ENCODE results near the gene POLR1G.

POLR1G gene

GRCh38 chr19:45414468-45414867, 8.0 kb downstream of the POLR1G start:
- H3F3A ChIP-seq (ENCODE audit: insufficient read depth, low read length), result peaks cover 7% of the 10 kb centered on the region; the same call in 1 of the 2 replicates
- H3K4me2 ChIP-seq (ENCODE audit: low read depth, low read length), result no peak overlapping the region
- peaks cover 8% of the 10 kb centered on the region for H3K4me1 ChIP-seq (ENCODE audit: low read length)
- H3K4me3 ChIP-seq (ENCODE audit: low read length), result no peak overlapping the region
- no peak overlapping the region for H3K27ac ChIP-seq (ENCODE audit: low read length)
- no peaks in the 10 kb centered on the region for H3K36me3 ChIP-seq (replicated peaks; ENCODE audit: insufficient read depth, low read length)
- H3K27me3 ChIP-seq (replicated peaks; ENCODE audit: insufficient read depth, low read length), result no peaks in the 10 kb centered on the region
- no peak for DNase-seq
- no peaks in the 10 kb centered on the region for H3K9me2 ChIP-seq (replicated peaks; ENCODE audit: insufficient read depth, low read length)
- no peak overlapping the region for H2AFZ ChIP-seq (ENCODE audit: low read length)
- H3K79me2 ChIP-seq (ENCODE audit: low read length), result 0 out of 2 replicates have a peak, but pooled peaks cover 4% of the 10 kb centered on the region
- H3K9me3 ChIP-seq (replicated peaks; ENCODE audit: insufficient read depth, low read length), result no peaks in the 10 kb centered on the region
- TF ChIP-seq EZH2phosphoT487 (IDR thresholded peaks at IDR 0.05; ENCODE audit: low read length) (no peak), EZH2 (optimal IDR thresholded peaks at IDR 0.05; ENCODE audit: low read depth, low read length) (no peak), CTCF (IDR thresholded peaks at IDR 0.05; ENCODE audit: low read length) (no peak)
- no peak overlapping the region for H3K9ac ChIP-seq (ENCODE audit: low read length)
- no peaks in the 10 kb centered on the region for H4K20me1 ChIP-seq (ENCODE audit: insufficient read depth, low read length)

GRCh38 chr19:45417151-45417550, 10.7 kb downstream of the POLR1G start:
- no peaks in the 10 kb centered on the region for H3K9me3 ChIP-seq (replicated peaks; ENCODE audit: insufficient read depth, low read length)
- H3K4me2 ChIP-seq (ENCODE audit: low read depth, low read length), result no peak overlapping the region
- H3K9ac ChIP-seq (ENCODE audit: low read length), result no peak overlapping the region
- H3F3A ChIP-seq (ENCODE audit: insufficient read depth, low read length), result peaks cover 11% of the 10 kb centered on the region; the same call in 1 of the 2 replicates
- TF ChIP-seq CTCF (IDR thresholded peaks at IDR 0.05; ENCODE audit: low read length) (no peak), EZH2phosphoT487 (IDR thresholded peaks at IDR 0.05; ENCODE audit: low read length) (no peak), EZH2 (optimal IDR thresholded peaks at IDR 0.05; ENCODE audit: low read depth, low read length) (no peak)
- no peak for DNase-seq
- no peaks in the 10 kb centered on the region for H3K27me3 ChIP-seq (replicated peaks; ENCODE audit: insufficient read depth, low read length)
- H3K4me1 ChIP-seq (ENCODE audit: low read length), result peaks cover 16% of the 10 kb centered on the region
- H3K27ac ChIP-seq (ENCODE audit: low read length), result no peak overlapping the region
- no peaks in the 10 kb centered on the region for H4K20me1 ChIP-seq (ENCODE audit: insufficient read depth, low read length)
- H3K4me3 ChIP-seq (ENCODE audit: low read length), result no peak overlapping the region
- H3K9me2 ChIP-seq (replicated peaks; ENCODE audit: insufficient read depth, low read length), result no peaks in the 10 kb centered on the region
- peaks cover 7% of the 10 kb centered on the region; the same call in 1 of the 2 replicates for H3K79me2 ChIP-seq (ENCODE audit: low read length)
- H3K36me3 ChIP-seq (replicated peaks; ENCODE audit: insufficient read depth, low read length), result no peaks in the 10 kb centered on the region
- H2AFZ ChIP-seq (ENCODE audit: low read length), result no peak overlapping the region

GRCh38 chr19:45418802-45419201, 12.4 kb downstream of the POLR1G start:
- Histone ChIP-seq H3K27ac (ENCODE audit: low read length) (peak overlapping the region; percentile 65; the same call in 1 of the 2 replicates), H3K9ac (ENCODE audit: low read length) (peak overlapping the region; percentile 27; the same call in 1 of the 2 replicates)

GRCh38 chr19:45419396-45419795, 13.0 kb downstream of the POLR1G start:
- peak overlapping the region; percentile 44; the same call in 1 of the 2 replicates for H3K4me3 ChIP-seq (ENCODE audit: low read length)
- H4K20me1 ChIP-seq (ENCODE audit: insufficient read depth, low read length), result no peaks in the 10 kb centered on the region
- H3K4me1 ChIP-seq (ENCODE audit: low read length), result peaks cover 16% of the 10 kb centered on the region
- H3F3A ChIP-seq (ENCODE audit: insufficient read depth, low read length), result peaks cover 25% of the 10 kb centered on the region
- peak overlapping the region; percentile 80 for H3K4me2 ChIP-seq (ENCODE audit: low read depth, low read length)
- H3K27me3 ChIP-seq (replicated peaks; ENCODE audit: insufficient read depth, low read length), result no peaks in the 10 kb centered on the region
- peak overlapping the region; percentile 52; the same call in 1 of the 2 replicates for H2AFZ ChIP-seq (ENCODE audit: low read length)
- no peaks in the 10 kb centered on the region for H3K36me3 ChIP-seq (replicated peaks; ENCODE audit: insufficient read depth, low read length)
- H3K9me3 ChIP-seq (replicated peaks; ENCODE audit: insufficient read depth, low read length), result no peaks in the 10 kb centered on the region
- TF ChIP-seq EZH2phosphoT487 (IDR thresholded peaks at IDR 0.05; ENCODE audit: low read length), result no peak
- H3K9ac ChIP-seq (ENCODE audit: low read length), result peak overlapping the region; percentile 27; the same call in 1 of the 2 replicates
- peak overlapping the region; percentile 65; the same call in 1 of the 2 replicates for H3K27ac ChIP-seq (ENCODE audit: low read length)
- peak; percentile 75 for DNase-seq
- peaks cover 16% of the 10 kb centered on the region for H3K79me2 ChIP-seq (ENCODE audit: low read length)
- H3K9me2 ChIP-seq (replicated peaks; ENCODE audit: insufficient read depth, low read length), result no peaks in the 10 kb centered on the region

More at GRCh38 chr19:45418802-45419201, 12.4 kb downstream of the POLR1G start:
- peak overlapping the region; percentile 44; the same call in 1 of the 2 replicates for H3K4me3 ChIP-seq (ENCODE audit: low read length)
- H2AFZ ChIP-seq (ENCODE audit: low read length), result no peak overlapping the region
- H3K27me3 ChIP-seq (replicated peaks; ENCODE audit: insufficient read depth, low read length), result no peaks in the 10 kb centered on the region
- peaks cover 16% of the 10 kb centered on the region for H3K4me1 ChIP-seq (ENCODE audit: low read length)
- no peak for TF ChIP-seq EZH2 (optimal IDR thresholded peaks at IDR 0.05; ENCODE audit: low read depth, low read length)
- H3F3A ChIP-seq (ENCODE audit: insufficient read depth, low read length), result peaks cover 19% of the 10 kb centered on the region
- H3K9me3 ChIP-seq (replicated peaks; ENCODE audit: insufficient read depth, low read length), result no peaks in the 10 kb centered on the region
- DNase-seq, result no peak
- H3K9me2 ChIP-seq (replicated peaks; ENCODE audit: insufficient read depth, low read length), result no peaks in the 10 kb centered on the region
- peaks cover 16% of the 10 kb centered on the region for H3K79me2 ChIP-seq (ENCODE audit: low read length)
- H3K4me2 ChIP-seq (ENCODE audit: low read depth, low read length), result peak overlapping the region; percentile 80
- H3K36me3 ChIP-seq (replicated peaks; ENCODE audit: insufficient read depth, low read length), result no peaks in the 10 kb centered on the region
- no peaks in the 10 kb centered on the region for H4K20me1 ChIP-seq (ENCODE audit: insufficient read depth, low read length)
